ENCODE results near the gene PAPPA2. TPM values are rescaled to one million over a fixed set of nuclear protein-coding genes. Genes with fewer than 3 reads are reported as not detected.

Gene PAPPA2
- total RNA-seq, 4 donors from 2014 or later: under 0.01 to 1.5 TPM; not detected in 2

DNA sequence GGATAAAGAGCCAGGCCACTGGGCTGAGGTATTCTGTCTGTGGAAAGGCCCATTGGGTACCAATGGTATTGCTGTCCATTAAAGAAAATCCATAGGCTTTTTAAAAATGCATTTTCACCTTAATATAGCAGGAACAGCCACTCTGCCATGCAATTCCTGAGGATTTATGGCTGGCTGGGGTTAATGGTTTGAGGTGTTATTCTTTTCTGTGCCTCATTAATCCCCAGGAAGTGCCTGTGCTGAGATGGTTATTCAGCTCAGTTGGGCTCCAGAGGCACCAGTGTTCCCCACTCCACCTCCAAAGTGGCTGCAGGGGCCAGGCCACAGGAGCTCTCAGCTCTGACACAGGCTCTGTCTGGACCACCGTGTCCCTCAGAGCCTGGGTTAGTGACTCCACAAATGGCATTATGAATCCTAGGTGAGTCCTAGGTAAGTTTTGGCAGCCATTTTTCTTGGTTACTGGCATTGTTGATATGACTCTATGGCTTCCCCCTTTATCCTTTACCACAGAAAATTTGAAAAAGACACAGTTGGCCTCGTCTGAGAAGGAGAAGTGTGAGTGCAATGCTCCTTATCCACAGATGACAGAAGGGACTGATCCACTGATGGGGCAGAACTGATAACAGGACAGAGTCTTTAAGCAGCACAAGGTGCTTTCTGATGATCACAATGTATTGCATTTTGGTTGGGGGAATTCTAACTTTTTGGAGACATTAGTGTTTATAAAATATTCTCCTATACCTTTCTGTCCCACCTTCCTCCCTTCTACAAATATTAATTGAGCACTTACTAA lies 2.2 kb upstream of the PAPPA2 start:
- H3K27ac ChIP-seq: no peak overlapping the region
- no peaks in the 10 kb centered on the region for H3K4me1 ChIP-seq
- H3K27me3 ChIP-seq: no peaks in the 10 kb centered on the region
- no peaks in the 10 kb centered on the region for H3K36me3 ChIP-seq
- no peak for TF ChIP-seq CTCF (IDR thresholded peaks at IDR 0.05)
- no peak for TF ChIP-seq POLR2A (IDR thresholded peaks at IDR 0.05)
- WGBS, 2 donors: 22 to 49% methylated on average over 2 of the region's 2 CpGs
- intact Hi-C loops (cut with DNase I): no loop called here
- DNase-seq: no peak
- H3K4me3 ChIP-seq: no peak overlapping the region
- no peaks in the 10 kb centered on the region for H3K9me3 ChIP-seq

DNA sequence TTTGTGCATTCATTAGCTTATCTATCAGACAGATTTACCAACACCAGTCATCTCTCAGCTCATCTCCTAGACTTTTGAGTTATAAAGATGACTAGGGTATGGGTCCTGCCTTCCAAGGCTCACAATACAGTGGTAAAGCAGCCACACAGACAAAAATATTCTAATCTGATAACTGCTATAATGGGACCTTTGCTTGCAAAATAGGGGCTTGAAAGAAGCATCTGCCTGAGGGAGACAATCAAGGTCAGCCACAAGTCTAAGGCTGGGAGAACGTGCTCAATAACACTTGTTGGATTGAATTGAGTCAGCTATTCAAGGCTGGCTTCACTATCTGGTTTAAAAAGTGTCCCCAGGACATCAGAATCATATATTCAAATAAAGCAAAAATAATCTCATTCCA lies 1.4 kb upstream of the PAPPA2 start:
- H3K27ac ChIP-seq: no peak overlapping the region
- WGBS, 2 donors: 20 to 45% methylated on average over 1 of the region's 1 CpG
- no peak for DNase-seq
- TF ChIP-seq POLR2A (IDR thresholded peaks at IDR 0.05): no peak
- no peak for TF ChIP-seq CTCF (IDR thresholded peaks at IDR 0.05)
- no peaks in the 10 kb centered on the region for H3K36me3 ChIP-seq
- no peaks in the 10 kb centered on the region for H3K27me3 ChIP-seq
- H3K9me3 ChIP-seq: no peaks in the 10 kb centered on the region
- intact Hi-C loops (cut with DNase I): no loop called here
- H3K4me1 ChIP-seq: no peaks in the 10 kb centered on the region
- no peak overlapping the region for H3K4me3 ChIP-seq

- no peaks in the 10 kb centered on the region for H3K27me3 ChIP-seq
- 30 to 42% methylated on average over 3 of the region's 3 CpGs for WGBS, 2 donors
Observed at GRCh38 chr1:176466514-176466913, 3.5 kb downstream of the PAPPA2 start.

DNA sequence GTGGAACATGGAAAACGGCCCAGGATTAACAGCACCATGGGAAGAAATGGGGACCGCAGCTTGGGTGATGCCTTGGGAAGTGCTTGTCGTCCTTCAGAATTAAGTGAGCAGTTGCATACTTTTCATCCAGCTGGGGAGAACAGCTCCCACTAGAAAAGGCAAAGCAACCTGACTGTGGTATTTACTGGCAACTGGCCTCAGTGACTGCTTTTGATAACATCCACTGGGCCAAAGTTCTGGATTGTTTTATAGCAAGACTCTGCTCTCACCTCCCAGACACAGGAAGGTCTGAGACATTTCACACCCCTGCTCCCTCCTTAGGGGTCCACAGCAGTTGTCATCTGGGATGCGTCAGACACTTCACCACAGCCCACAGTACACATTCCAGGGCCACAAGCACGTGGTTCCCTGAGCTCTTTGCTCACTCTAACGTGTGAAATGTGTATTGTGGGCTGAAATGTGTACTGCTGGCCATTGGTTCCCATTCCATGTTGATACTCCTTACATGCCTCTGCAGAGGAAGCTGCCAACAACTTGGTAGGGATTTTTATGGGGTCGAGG lies 6.6 kb downstream of the PAPPA2 start:
- no peaks in the 10 kb centered on the region for H3K4me1 ChIP-seq
- DNase-seq: no peak
- intact Hi-C loops (cut with DNase I): no loop called here
- H3K9me3 ChIP-seq: no peaks in the 10 kb centered on the region
- no peaks in the 10 kb centered on the region for H3K27me3 ChIP-seq
- no peak overlapping the region for H3K4me3 ChIP-seq
- no peaks in the 10 kb centered on the region for H3K36me3 ChIP-seq
- no peak for TF ChIP-seq POLR2A (IDR thresholded peaks at IDR 0.05)
- TF ChIP-seq CTCF (IDR thresholded peaks at IDR 0.05): no peak
- no peak overlapping the region for H3K27ac ChIP-seq
- WGBS, 2 donors: 38 to 47% methylated on average over 6 to 7 of the region's 7 CpGs

More at GRCh38 chr1:176466514-176466913, 3.5 kb downstream of the PAPPA2 start:
- Histone ChIP-seq H3K4me1 (no peaks in the 10 kb centered on the region), H3K9me3 (no peaks in the 10 kb centered on the region), H3K27ac (no peak overlapping the region), H3K4me3 (no peak overlapping the region), H3K36me3 (no peaks in the 10 kb centered on the region)
- DNase-seq: no peak
- TF ChIP-seq POLR2A (IDR thresholded peaks at IDR 0.05) (no peak), CTCF (IDR thresholded peaks at IDR 0.05) (no peak)
- intact Hi-C loops (cut with DNase I): no loop called here

GRCh38 chr1:176471338-176472121 lies 8.6 kb downstream of the PAPPA2 start:
- no peak for TF ChIP-seq POLR2A (IDR thresholded peaks at IDR 0.05)
- TF ChIP-seq CTCF (IDR thresholded peaks at IDR 0.05): no peak
- no peak overlapping the region for H3K27ac ChIP-seq
- WGBS, 2 donors: 58 to 59% methylated on average over 5 of the region's 5 CpGs
- no peaks in the 10 kb centered on the region for H3K27me3 ChIP-seq
- no peaks in the 10 kb centered on the region for H3K36me3 ChIP-seq
- H3K9me3 ChIP-seq: no peaks in the 10 kb centered on the region
- H3K4me1 ChIP-seq: no peaks in the 10 kb centered on the region
- intact Hi-C loops (cut with DNase I): no loop called here
- no peak overlapping the region for H3K4me3 ChIP-seq
- DNase-seq: no peak
